Transverse colon (tissue), 4 donors: Measurements from ENCODE around the gene C5AR2.
"Not testable (repeated sequence)": the region's sequence is repeated elsewhere in the genome, so short reads cannot be mapped to it uniquely, and the experiment has no call there.

Experiments used
- EP300 ChIP-seq: sonication (generic); formaldehyde crosslinking; IDR thresholded peaks from one replicate; pipeline ENCODE4 v1.6.1; 2017; ENCODE audit warnings: antibody characterized with exemption, low read depth
- POLR2A ChIP-seq: fragments of 450-650 bp; IDR thresholded peaks from one replicate; pipeline ENCODE4 v1.6.1; 2016; ENCODE audit warnings: antibody characterized with exemption, mild to moderate bottlenecking, moderate library complexity
- POLR2AphosphoS5 ChIP-seq, 3 donors: sonication (generic); formaldehyde crosslinking; IDR thresholded peaks; one replicate each; pipeline ENCODE4 v1.6.1; 2016; ENCODE audit warnings: antibody characterized with exemption in 3 of 3
- TF ChIP-seq, protein P1 (sequence below), 5 experiments: fragments of 200-600 bp in 3 of 5; fragments of 450-650 bp in 2 of 5; sonication (generic) in 3 of 5; IDR thresholded peaks; 1 replicate in 2 of 5; 2 replicates in 3 of 5; pipeline ENCODE4 v1.5.1; 2016 to 2017; ENCODE audit warnings: antibody characterized with exemption in 5 of 5, inconsistent platforms in 3 of 5, mild to moderate bottlenecking in 2 of 5, moderate library complexity in 1 of 5

GRCh38 chr19:47383890-47384289, 51.9 kb downstream of the C5AR2 start:
- not testable (repeated sequence) for TF ChIP-seq POLR2AphosphoS5 (IDR thresholded peaks at IDR 0.05); POLR2A; EP300
- TF ChIP-seq, protein P1, sequence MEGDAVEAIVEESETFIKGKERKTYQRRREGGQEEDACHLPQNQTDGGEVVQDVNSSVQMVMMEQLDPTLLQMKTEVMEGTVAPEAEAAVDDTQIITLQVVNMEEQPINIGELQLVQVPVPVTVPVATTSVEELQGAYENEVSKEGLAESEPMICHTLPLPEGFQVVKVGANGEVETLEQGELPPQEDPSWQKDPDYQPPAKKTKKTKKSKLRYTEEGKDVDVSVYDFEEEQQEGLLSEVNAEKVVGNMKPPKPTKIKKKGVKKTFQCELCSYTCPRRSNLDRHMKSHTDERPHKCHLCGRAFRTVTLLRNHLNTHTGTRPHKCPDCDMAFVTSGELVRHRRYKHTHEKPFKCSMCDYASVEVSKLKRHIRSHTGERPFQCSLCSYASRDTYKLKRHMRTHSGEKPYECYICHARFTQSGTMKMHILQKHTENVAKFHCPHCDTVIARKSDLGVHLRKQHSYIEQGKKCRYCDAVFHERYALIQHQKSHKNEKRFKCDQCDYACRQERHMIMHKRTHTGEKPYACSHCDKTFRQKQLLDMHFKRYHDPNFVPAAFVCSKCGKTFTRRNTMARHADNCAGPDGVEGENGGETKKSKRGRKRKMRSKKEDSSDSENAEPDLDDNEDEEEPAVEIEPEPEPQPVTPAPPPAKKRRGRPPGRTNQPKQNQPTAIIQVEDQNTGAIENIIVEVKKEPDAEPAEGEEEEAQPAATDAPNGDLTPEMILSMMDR (IDR thresholded peaks at IDR 0.05), result not testable (repeated sequence)
